Measurements from ENCODE around the gene RALGAPA1.
"Not testable (repeated sequence)": the region's sequence is repeated elsewhere in the genome, so short reads cannot be mapped to it uniquely, and the experiment has no call there.

DNA sequence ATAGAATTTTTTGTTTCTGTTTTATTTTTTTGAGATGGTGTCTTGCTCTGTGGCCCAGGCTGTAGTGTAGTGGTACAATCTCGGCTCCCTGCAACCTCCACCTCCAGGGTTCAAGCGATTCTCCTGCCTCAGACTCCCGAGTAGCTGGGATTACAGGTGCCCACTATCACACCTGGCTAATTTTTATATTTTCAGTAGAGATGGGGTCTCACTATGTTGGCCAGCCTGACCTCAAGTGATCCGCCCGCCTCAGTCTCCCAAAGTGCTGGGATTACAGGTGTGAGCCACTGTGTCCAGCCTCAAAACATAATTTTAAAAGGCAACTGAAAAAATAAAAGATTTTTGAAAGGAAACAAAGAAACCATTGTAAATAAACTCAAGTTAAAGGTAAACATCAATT is 31.5 kb downstream of the RALGAPA1 start:
- not testable (repeated sequence) for TF ChIP-seq CTCF, POLR2A (IDR thresholded peaks at IDR 0.05)

All from sigmoid colon (tissue), 3 donors.